Neural cell (in vitro differentiated cells): ENCODE results near the gene FAM118B. TPM values are rescaled to one million over a fixed set of nuclear protein-coding genes. Genes with fewer than 3 reads are reported as not detected.

Experiments used
- H2AFZ ChIP-seq: fragments of 200-600, 300-800 bp; sonication (generic), shearing (Covaris generic); 2 replicates; pipeline ENCODE4 v1.6.0; 2014; ENCODE audit warnings: low read depth, mild to moderate bottlenecking, antibody characterized with exemption, low read length, moderate library complexity
- H3F3A ChIP-seq: fragments of 200-600 bp; shearing (Covaris generic); 2 replicates; pipeline ENCODE4 v1.6.1; 2016; ENCODE audit warnings: mild to moderate bottlenecking, moderate library complexity, mixed read lengths, antibody characterized with exemption, low read length; ENCODE audit not compliant: insufficient read depth, poor library complexity, severe bottlenecking
- H3K27ac ChIP-seq: fragments of 200-600, 300-800 bp; sonication (generic), shearing (Covaris generic); 2 replicates; pipeline ENCODE4 v1.5.1; 2014; ENCODE audit warnings: mild to moderate bottlenecking, low read length, moderate library complexity
- H3K27me3 ChIP-seq: fragments of 300-800, 200-600 bp; sonication (generic), shearing (Covaris generic); 2 replicates; pipeline ENCODE4 v1.6.0; 2014; ENCODE audit warnings: mild to moderate bottlenecking, low read depth, low read length, moderate library complexity; ENCODE audit not compliant: insufficient read depth
- H3K36me3 ChIP-seq: fragments of 300-800, 200-600 bp; sonication (generic), shearing (Covaris generic); 2 replicates; pipeline ENCODE4 v1.5.1; 2014; ENCODE audit warnings: mild to moderate bottlenecking, antibody characterized with exemption, low read length, moderate library complexity; ENCODE audit not compliant: insufficient read depth
- H3K4me2 ChIP-seq: fragments of 300-800, 200-600 bp; sonication (generic), shearing (Covaris generic); 2 replicates; pipeline ENCODE4 v1.6.0; 2014; ENCODE audit warnings: mild to moderate bottlenecking, low read length
- H3K4me3 ChIP-seq: fragments of 300-800, 200-600 bp; sonication (generic), shearing (Covaris generic); 2 replicates; pipeline ENCODE4 v1.5.1; 2014; ENCODE audit warnings: mild to moderate bottlenecking, low read length, moderate library complexity
- H3K79me2 ChIP-seq: fragments of 200-600 bp; shearing (Covaris generic); replicated peaks from 2 replicates; pipeline ENCODE4 v1.6.0; 2014; ENCODE audit warnings: mild to moderate bottlenecking, low read length, moderate library complexity; ENCODE audit not compliant: insufficient read depth
- H3K9ac ChIP-seq: fragments of 300-800, 200-600 bp; sonication (generic), shearing (Covaris generic); 2 replicates; pipeline ENCODE4 v1.6.1; 2016; ENCODE audit warnings: mild to moderate bottlenecking, low read length, mixed read lengths
- H3K9me2 ChIP-seq: fragments of 200-600 bp; shearing (Covaris generic); 2 replicates; pipeline ENCODE4 v1.6.1; 2016; ENCODE audit warnings: mild to moderate bottlenecking, low read length, mixed read lengths; ENCODE audit not compliant: insufficient read depth
- H3K9me3 ChIP-seq: fragments of 200-600, 300-800 bp; sonication (generic), shearing (Covaris generic); 2 replicates; pipeline ENCODE4 v1.6.1; 2016; ENCODE audit warnings: mild to moderate bottlenecking, mixed run types, low read length, moderate library complexity, mixed read lengths
- H4K20me1 ChIP-seq: fragments of 200-600 bp; shearing (Covaris generic); 2 replicates; pipeline ENCODE4 v1.6.1; 2016; ENCODE audit warnings: mild to moderate bottlenecking, mixed run types; ENCODE audit not compliant: insufficient read depth
- EP300 ChIP-seq: fragments of 450-650 bp; conservative IDR thresholded peaks from 2 replicates; pipeline ENCODE4 v1.6.1; 2014; ENCODE audit warnings: antibody characterized with exemption, mild to moderate bottlenecking, moderate library complexity; ENCODE audit not compliant: poor library complexity, severe bottlenecking
- EZH2 ChIP-seq: fragments of 200-600, 300-800 bp; shearing (Covaris generic), sonication (generic); IDR thresholded peaks from 2 replicates; pipeline ENCODE4 v1.6.1; 2014; ENCODE audit warnings: antibody characterized with exemption, low read length, borderline replicate concordance, mild to moderate bottlenecking; ENCODE audit not compliant: insufficient read depth, poor library complexity, severe bottlenecking
- MXI1 ChIP-seq: fragments of 450-650 bp; conservative IDR thresholded peaks from 2 replicates; pipeline ENCODE4 v1.6.1; 2014; ENCODE audit warnings: antibody characterized with exemption, mild to moderate bottlenecking; ENCODE audit not compliant: poor library complexity, severe bottlenecking
- POLR2AphosphoS5 ChIP-seq: IDR thresholded peaks from 2 replicates; pipeline ENCODE4 v1.6.1; 2012
- RAD21 ChIP-seq: fragments of 450-650 bp; conservative IDR thresholded peaks from 2 replicates; pipeline ENCODE4 v1.6.1; 2014; ENCODE audit warnings: antibody characterized with exemption, mild to moderate bottlenecking, moderate library complexity
- REST ChIP-seq: IDR thresholded peaks from 2 replicates; pipeline ENCODE4 v1.6.1; 2012; ENCODE audit warnings: borderline replicate concordance
- SMC3 ChIP-seq: fragments of 450-650 bp; conservative IDR thresholded peaks from 2 replicates; pipeline ENCODE4 v1.6.1; 2014; ENCODE audit warnings: antibody characterized with exemption, mild to moderate bottlenecking, moderate library complexity; ENCODE audit not compliant: poor library complexity
- TAF1 ChIP-seq: IDR thresholded peaks from 2 replicates; pipeline ENCODE4 v1.6.1; 2012; ENCODE audit warnings: low read depth
- polyA plus RNA-seq: library from polyadenylated mRNA; depleted of rRNA; stranded (reverse); fragments of >200 nt; gene quantifications from 2 replicates; pipeline ENCODE4 v1.2.3, GENCODE V29; 2014
- TF ChIP-seq, protein P1 (sequence below): fragments of 450-650 bp; IDR thresholded peaks from 2 replicates; pipeline ENCODE4 v1.5.1; 2014; ENCODE audit warnings: antibody characterized with exemption, mild to moderate bottlenecking, moderate library complexity; ENCODE audit not compliant: poor library complexity, severe bottlenecking

FAM118B gene
- polyA plus RNA-seq, 1 donor from 2014 or later, result 54.1 TPM

DNA sequence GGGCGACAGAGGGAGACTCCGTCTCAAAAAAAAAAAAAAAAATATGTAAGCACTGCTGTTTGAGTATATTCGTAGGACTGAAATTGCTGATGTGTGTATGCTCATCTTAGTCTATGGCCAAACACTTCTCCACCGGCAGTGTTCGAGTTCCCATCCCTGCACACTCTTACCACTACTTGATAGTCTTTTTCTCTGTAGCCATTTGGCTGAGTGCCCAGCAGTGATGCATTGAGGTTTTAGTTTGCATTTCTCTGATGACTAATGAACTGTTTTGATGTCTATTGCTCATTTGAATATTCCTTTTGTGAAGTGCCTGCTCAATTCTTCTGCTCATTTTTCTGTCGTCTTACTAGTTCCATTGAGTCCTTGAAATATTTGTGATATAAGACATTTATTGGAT lies 73.2 kb downstream of the FAM118B start (continued):
- TF ChIP-seq REST (no peak), RAD21 (no peak)

- Histone ChIP-seq H3K9me3 (no peaks in the 10 kb centered on the region), H3K4me3 (peak overlapping the region; percentile 29), H4K20me1 (no peaks in the 10 kb centered on the region), H2AFZ (no peak overlapping the region), H3K36me3 (no peaks in the 10 kb centered on the region), H3K79me2 (no peaks in the 10 kb centered on the region), H3K9ac (peak overlapping the region; percentile 32), H3K9me2 (no peaks in the 10 kb centered on the region), H3K4me2 (peak overlapping the region; percentile 50), H3F3A (no peaks in the 10 kb centered on the region), H3K27me3 (no peaks in the 10 kb centered on the region), H3K27ac (peak overlapping the region; percentile 87)
- TF ChIP-seq, protein P1, sequence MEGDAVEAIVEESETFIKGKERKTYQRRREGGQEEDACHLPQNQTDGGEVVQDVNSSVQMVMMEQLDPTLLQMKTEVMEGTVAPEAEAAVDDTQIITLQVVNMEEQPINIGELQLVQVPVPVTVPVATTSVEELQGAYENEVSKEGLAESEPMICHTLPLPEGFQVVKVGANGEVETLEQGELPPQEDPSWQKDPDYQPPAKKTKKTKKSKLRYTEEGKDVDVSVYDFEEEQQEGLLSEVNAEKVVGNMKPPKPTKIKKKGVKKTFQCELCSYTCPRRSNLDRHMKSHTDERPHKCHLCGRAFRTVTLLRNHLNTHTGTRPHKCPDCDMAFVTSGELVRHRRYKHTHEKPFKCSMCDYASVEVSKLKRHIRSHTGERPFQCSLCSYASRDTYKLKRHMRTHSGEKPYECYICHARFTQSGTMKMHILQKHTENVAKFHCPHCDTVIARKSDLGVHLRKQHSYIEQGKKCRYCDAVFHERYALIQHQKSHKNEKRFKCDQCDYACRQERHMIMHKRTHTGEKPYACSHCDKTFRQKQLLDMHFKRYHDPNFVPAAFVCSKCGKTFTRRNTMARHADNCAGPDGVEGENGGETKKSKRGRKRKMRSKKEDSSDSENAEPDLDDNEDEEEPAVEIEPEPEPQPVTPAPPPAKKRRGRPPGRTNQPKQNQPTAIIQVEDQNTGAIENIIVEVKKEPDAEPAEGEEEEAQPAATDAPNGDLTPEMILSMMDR, result no peak
- no peak for TF ChIP-seq SMC3
- peak; percentile 83 for TF ChIP-seq POLR2AphosphoS5
- TF ChIP-seq REST, result peak; percentile 98
- no peak for TF ChIP-seq EZH2
- TF ChIP-seq EP300, result peak; percentile 94
- TF ChIP-seq TAF1, result no peak
- TF ChIP-seq MXI1, result peak; percentile 77
- TF ChIP-seq RAD21, result peak; percentile 18
Observed at GRCh38 chr11:126288237-126288636, 76.7 kb downstream of the FAM118B start.
